GM12801 (cell line): ENCODE data around the gene CSTA.

Experiments
- TF ChIP-seq, protein P1 (sequence below): IDR thresholded peaks from one replicate; pipeline ENCODE4 v1.5.1; 2011; ENCODE audit warnings: control low read depth; ENCODE audit not compliant: insufficient read length; ENCODE audit errors: extremely low read depth

CSTA gene

DNA sequence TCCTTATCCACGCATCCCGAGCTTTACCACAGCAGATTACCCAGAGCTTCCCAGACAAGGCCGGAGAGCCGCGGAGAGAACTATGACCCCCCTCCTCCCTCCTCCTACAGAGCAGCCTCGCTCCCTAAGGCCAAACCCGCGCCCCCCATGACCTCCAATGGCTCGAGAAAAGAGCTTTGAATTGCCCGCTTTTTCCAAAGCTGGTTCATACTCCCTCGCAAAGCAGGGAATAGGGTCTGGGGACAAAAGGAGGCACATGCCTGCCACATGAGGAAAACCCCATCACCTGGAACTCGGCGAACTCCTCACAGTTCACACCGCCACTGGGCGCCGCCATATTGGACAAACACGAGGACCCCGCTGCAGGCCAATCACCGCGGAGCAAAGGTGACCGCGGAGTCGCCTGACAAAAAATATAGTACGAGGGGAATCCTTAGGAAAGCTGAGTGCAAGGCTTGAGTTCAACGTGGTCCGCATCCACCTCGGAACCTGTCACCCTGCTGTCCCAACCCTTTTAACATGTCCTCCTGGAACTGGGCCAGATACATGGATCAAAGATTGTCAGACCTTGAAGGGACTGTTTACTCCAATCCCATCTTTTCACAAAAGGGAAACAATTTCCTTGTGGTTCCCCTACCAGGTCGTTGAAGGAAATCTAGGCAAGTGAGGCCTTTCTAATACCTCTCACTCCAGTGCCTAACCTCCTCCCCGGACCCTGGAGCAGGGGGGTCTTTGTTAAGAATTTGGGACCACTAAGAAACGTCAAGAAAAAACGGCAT lies 58.0 kb downstream of the CSTA start, which contains the start of gene MIX23:
Gene MIX23, minus strand, starts transcription at position 344 of the 779 bp plus-strand sequence. Its CDS starts 7 bp downstream, at position 337.
- TF ChIP-seq, protein P1, sequence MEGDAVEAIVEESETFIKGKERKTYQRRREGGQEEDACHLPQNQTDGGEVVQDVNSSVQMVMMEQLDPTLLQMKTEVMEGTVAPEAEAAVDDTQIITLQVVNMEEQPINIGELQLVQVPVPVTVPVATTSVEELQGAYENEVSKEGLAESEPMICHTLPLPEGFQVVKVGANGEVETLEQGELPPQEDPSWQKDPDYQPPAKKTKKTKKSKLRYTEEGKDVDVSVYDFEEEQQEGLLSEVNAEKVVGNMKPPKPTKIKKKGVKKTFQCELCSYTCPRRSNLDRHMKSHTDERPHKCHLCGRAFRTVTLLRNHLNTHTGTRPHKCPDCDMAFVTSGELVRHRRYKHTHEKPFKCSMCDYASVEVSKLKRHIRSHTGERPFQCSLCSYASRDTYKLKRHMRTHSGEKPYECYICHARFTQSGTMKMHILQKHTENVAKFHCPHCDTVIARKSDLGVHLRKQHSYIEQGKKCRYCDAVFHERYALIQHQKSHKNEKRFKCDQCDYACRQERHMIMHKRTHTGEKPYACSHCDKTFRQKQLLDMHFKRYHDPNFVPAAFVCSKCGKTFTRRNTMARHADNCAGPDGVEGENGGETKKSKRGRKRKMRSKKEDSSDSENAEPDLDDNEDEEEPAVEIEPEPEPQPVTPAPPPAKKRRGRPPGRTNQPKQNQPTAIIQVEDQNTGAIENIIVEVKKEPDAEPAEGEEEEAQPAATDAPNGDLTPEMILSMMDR: no peak

DNA sequence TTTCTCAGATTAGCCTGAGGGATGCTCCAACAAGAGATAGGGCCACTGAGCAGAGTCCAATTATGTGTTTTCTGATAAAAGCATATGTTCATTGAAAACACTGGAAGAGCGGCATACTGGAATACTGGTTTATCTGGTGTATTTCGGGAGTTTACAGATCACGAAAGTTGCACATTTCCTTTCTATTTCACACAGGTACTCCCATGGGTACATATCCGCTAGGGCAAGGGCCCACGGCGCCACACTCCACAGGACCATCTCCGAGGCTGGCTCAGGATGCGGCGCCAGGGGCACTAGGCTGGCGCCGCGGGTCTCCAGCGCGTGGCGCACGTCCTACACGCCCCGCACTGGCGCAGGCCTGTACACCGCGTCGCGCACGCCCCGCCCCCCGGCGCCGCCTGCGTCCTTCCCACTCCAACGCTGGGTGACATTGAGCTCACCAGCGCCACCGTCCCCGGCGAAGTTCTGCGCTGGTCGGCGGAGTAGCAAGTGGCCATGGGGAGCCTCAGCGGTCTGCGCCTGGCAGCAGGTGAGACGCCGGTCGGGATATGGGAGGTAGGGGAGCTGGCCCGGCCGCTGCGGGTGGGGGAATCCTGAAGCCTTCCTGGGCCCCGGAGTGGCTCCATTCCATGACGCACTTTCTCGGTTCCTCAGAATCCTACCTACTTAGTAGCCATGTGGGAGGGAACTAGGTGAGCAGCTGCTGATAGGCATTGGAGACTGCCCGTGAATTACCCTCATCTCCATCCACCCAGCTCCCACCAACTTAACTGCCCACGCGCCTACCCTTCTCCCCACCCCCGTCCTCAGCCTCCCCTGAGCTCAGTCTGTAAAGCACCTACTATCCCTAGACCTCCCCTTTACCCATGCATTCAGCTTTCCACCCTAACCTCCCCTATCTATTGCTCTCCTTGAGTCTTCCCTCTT lies 59.0 kb downstream of the CSTA start, which contains the start of gene FAM162A:
Gene FAM162A, plus strand, starts transcription at position 412 of the 927 bp plus-strand sequence. Its CDS starts 84 bp downstream, at position 496.
- TF ChIP-seq, protein P1: no peak

DNA sequence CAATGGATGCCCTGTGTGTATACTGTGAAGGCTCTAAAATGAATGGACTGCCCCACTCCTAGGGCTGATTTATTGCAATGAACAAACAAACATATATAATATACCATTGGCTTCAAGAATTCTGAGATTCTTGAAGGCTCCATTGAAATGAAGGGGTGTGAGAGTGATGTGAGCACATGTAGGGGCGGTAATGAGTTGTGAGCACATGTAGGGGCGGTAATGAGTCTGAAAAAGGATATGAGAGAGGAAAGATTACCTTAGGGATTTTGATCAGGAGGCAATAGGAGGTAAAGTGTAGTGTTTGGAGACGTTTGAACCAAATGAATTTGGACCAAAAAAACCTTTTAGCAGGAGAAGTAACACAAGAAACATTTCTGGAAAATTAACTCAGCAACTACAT lies 62.7 kb downstream of the CSTA start:
- TF ChIP-seq, protein P1: no peak

DNA sequence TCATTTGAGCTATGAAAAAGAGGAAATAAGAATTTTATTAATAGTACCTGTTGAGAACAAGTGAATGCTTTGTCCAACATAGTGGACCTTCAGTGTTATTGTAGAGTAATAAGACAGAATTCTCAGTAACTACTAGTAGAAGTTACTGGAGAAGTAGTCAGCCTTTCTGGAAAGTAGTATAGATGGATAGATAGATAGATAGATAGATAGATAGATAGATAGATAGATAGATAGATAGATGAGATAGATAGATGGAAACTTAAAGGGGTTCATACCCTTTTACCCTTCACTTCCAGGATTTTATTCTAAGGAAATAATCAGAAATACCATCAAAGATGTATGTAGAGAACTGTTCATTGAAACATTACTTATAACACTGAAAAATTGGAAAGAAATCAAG lies 64.1 kb downstream of the CSTA start:
- TF ChIP-seq, protein P1: no peak

DNA sequence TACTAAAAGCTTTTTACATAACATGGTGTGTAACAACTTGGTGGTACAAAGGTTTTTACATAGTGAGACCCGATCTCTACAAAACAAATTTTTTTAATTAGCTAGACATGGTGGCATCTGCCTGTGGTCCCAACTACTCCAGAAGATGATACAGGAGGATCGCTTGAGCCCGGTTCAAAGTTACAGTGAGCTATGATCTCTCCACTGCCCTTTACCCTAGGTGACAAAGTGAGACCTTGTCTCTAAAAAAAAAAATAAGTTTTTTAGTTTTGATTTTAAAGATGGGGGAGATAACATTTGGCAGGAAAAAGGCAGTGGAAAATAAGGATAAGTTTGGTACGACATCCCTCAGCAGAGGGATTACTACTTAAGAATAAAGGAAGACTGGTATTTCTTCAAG lies 64.8 kb downstream of the CSTA start:
- TF ChIP-seq, protein P1: no peak

DNA sequence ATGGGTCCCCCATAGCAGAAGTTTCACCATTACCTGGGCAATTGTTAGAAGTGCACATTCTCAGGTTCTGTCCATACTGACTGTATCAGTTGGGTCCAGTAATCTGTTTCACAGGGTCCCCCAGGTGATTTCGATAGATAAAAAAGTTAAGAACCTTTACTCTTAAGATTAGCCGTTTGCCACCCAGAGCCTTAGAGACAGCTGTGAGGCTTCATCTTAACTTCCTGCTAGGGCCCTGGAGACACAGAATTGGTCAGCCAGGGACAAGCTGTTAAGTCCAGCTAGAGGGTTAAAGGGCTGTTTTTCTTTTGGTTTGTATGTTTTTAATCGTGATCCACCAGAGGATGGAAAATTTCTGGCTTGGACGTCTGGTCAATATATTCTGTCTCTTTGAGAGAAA lies 65.6 kb downstream of the CSTA start:
- TF ChIP-seq, protein P1: no peak
